Liver (tissue), 9 donors: ENCODE results near the gene LZIC. TPM values are rescaled to one million over a fixed set of nuclear protein-coding genes. Genes with fewer than 3 reads are reported as not detected.

Experiments
- DNase-seq: peaks from one replicate; pipeline ENCODE4 v3.0.0-alpha.2; 2017; ENCODE audit warnings: low spot score
- H3K27ac ChIP-seq, 2 donors: one replicate each; pipeline ENCODE4 v1.7.0; 2013; ENCODE audit warnings: inconsistent platforms in 2 of 2, low read length in 2 of 2, control low read depth in 1 of 2, low read depth in 1 of 2, mild to moderate bottlenecking in 1 of 2
- H3K27me3 ChIP-seq, 4 donors: one replicate each; pipeline versions ENCODE4 v1.6.1 to v1.7.0; 2013; ENCODE audit warnings: low read length in 3 of 4, inconsistent platforms in 1 of 4, mild to moderate bottlenecking in 1 of 4, moderate library complexity in 1 of 4; ENCODE audit not compliant: control insufficient read depth in 4 of 4, insufficient read depth in 4 of 4
- H3K36me3 ChIP-seq, 4 donors: one replicate each; pipeline versions ENCODE4 v1.6.1 to v1.7.0; 2013; ENCODE audit warnings: low read length in 3 of 4, mild to moderate bottlenecking in 3 of 4, low read depth in 1 of 4, moderate library complexity in 1 of 4; ENCODE audit not compliant: control insufficient read depth in 4 of 4, insufficient read depth in 3 of 4
- H3K4me1 ChIP-seq, 4 donors: one replicate each; pipeline versions ENCODE4 v1.6.1 to v1.7.0; 2013; ENCODE audit warnings: low read length in 3 of 4, mild to moderate bottlenecking in 3 of 4, moderate library complexity in 1 of 4; ENCODE audit not compliant: control insufficient read depth in 4 of 4, insufficient read depth in 4 of 4
- H3K4me3 ChIP-seq, 3 donors: one replicate each; pipeline versions ENCODE4 v1.6.1 to v1.7.0; 2013; ENCODE audit warnings: low read length in 3 of 3, control low read depth in 1 of 3, low read depth in 1 of 3, mild to moderate bottlenecking in 1 of 3
- H3K9ac ChIP-seq, 2 donors: one replicate each; pipeline ENCODE4 v1.7.0; 2013; ENCODE audit warnings: low read length in 2 of 2, mild to moderate bottlenecking in 2 of 2, moderate library complexity in 2 of 2, control low read depth in 1 of 2, low read depth in 1 of 2
- H3K9me3 ChIP-seq, 4 donors: one replicate each; pipeline versions ENCODE4 v1.6.1 to v1.7.0; 2013; ENCODE audit warnings: low read length in 3 of 4; ENCODE audit not compliant: control insufficient read depth in 4 of 4
- EGR1 ChIP-seq, 2 donors: IDR thresholded peaks; 2 replicates each; pipeline ENCODE4 v1.6.1; 2016 to 2018; ENCODE audit warnings: antibody characterized with exemption in 2 of 2, low read depth in 2 of 2
- FOXA1 ChIP-seq: IDR thresholded peaks from 2 replicates; pipeline ENCODE4 v1.6.1; 2016; ENCODE audit warnings: antibody characterized with exemption
- FOXA2 ChIP-seq: IDR thresholded peaks from 2 replicates; pipeline ENCODE4 v1.6.1; 2016; ENCODE audit warnings: antibody characterized with exemption
- GABPA ChIP-seq, 2 donors: IDR thresholded peaks in 1 of 2; conservative IDR thresholded peaks in 1 of 2; 2 replicates each; pipeline ENCODE4 v1.6.1; 2016; ENCODE audit warnings: antibody characterized with exemption in 2 of 2, mild to moderate bottlenecking in 1 of 2, moderate library complexity in 1 of 2
- HNF4A ChIP-seq, 2 donors: conservative IDR thresholded peaks; 2 replicates each; pipeline ENCODE4 v1.6.1; 2016; ENCODE audit warnings: antibody characterized with exemption in 2 of 2, mild to moderate bottlenecking in 2 of 2
- HNF4G ChIP-seq: IDR thresholded peaks from 2 replicates; pipeline ENCODE4 v1.6.1; 2016; ENCODE audit warnings: antibody characterized with exemption
- JUND ChIP-seq, 2 donors: IDR thresholded peaks; 2 replicates each; pipeline ENCODE4 v1.6.1; 2016; ENCODE audit warnings: antibody characterized with exemption in 2 of 2
- NR2F2 ChIP-seq: IDR thresholded peaks from 2 replicates; pipeline ENCODE4 v1.6.1; 2016; ENCODE audit warnings: antibody characterized with exemption
- RAD21 ChIP-seq, 2 donors: IDR thresholded peaks; 2 replicates each; pipeline ENCODE4 v1.6.1; 2016; ENCODE audit warnings: antibody characterized with exemption in 2 of 2, mild to moderate bottlenecking in 2 of 2
- RXRA ChIP-seq, 2 donors: IDR thresholded peaks; 2 replicates each; pipeline ENCODE4 v1.6.1; 2017 to 2018; ENCODE audit warnings: antibody characterized with exemption in 2 of 2, mild to moderate bottlenecking in 1 of 2
- SP1 ChIP-seq: IDR thresholded peaks from 2 replicates; pipeline ENCODE4 v1.6.1; 2018; ENCODE audit warnings: antibody characterized with exemption, mild to moderate bottlenecking
- TAF1 ChIP-seq: conservative IDR thresholded peaks from 2 replicates; pipeline ENCODE4 v1.6.1; 2016; ENCODE audit warnings: antibody characterized with exemption, mild to moderate bottlenecking
- YY1 ChIP-seq: IDR thresholded peaks from 2 replicates; pipeline ENCODE4 v1.6.1; 2016; ENCODE audit warnings: antibody characterized with exemption, mild to moderate bottlenecking
- WGBS: extraction: QIAGEN DNeasy Blood & Tissue Kit; methylation state at CpG from one replicate; pipeline ENCODE4 v1.1.7; 2013; 5-methylcytosine and 5-hydroxymethylcytosine counted together
- polyA plus RNA-seq, 2 donors: library from polyadenylated mRNA; stranded (reverse) in 1 of 2; unstranded in 1 of 2; fragments of 200-250 nt in 1 of 2; fragments of >200 nt in 1 of 2; fragmentation: Nextera tagmentation in 1 of 2; extraction: Ambion mirVana in 1 of 2; gene quantifications; one replicate each; pipeline versions ENCODE4 v1.2.1 to v1.2.3, GENCODE V29; 2013 to 2015
- total RNA-seq, 2 donors: library from RNA; depleted of rRNA; stranded (reverse); fragments of >200 nt; gene quantifications; one replicate each; pipeline ENCODE4 v1.2.3, GENCODE V29; 2014
- TF ChIP-seq, protein P1 (sequence below): fragments of 150-350 bp; IDR thresholded peaks from 2 replicates; pipeline ENCODE4 v1.5.1; 2017; ENCODE audit warnings: improper control_type of control experiment, low read depth, low read length; ENCODE audit not compliant: missing input control
- TF ChIP-seq, protein P2 (sequence below): IDR thresholded peaks from 2 replicates; pipeline ENCODE4 v1.6.1; 2016; ENCODE audit warnings: antibody characterized with exemption, mild to moderate bottlenecking
- TF ChIP-seq, protein P3 (sequence below): IDR thresholded peaks from 2 replicates; pipeline ENCODE4 v1.6.1; 2016; ENCODE audit warnings: antibody characterized with exemption
- TF ChIP-seq, protein P4 (sequence below): IDR thresholded peaks from 2 replicates; pipeline ENCODE4 v1.6.1; 2016; ENCODE audit warnings: antibody characterized with exemption
- TF ChIP-seq, protein P5 (sequence below): IDR thresholded peaks from 2 replicates; pipeline ENCODE4 v1.6.1; 2016; ENCODE audit warnings: antibody characterized with exemption
- donor health status: healthy.
- donor health status: healthy.
- donor health status: healthy.
- donor health status: healthy.
- donor health status: healthy.

The LZIC gene
- total and polyA plus RNA-seq, 4 donors, result 10.8 to 22.6 (median 13.8) TPM

DNA sequence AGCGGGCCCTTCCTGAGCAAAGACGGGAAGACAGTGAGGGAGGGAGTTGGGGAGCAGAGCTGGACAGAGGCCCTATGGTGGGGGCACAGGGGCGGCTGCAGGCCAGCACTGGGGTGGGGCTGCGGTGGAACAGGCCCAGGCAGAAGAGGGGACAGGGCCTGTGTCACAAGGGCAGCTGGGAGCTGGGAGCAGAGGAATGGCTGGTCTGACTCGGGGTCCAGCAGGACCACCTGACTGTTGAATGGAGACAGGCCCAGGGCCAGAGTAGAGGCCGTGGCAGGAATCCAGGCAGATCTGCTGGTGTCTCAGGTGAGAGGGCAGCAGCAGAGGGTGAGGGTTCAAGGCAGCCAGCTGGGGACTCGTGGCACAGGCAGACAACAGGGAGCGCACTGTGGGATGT, 58.4 kb downstream of the LZIC start:
- Histone ChIP-seq H3K36me3 (peaks cover 0 to 3% (median under 1%) of the 10 kb centered on the region in 4 donors), H3K27me3 (no peaks in the 10 kb centered on the region), H3K4me3 (no peak overlapping the region), H3K27ac (no peak overlapping the region), H3K9me3 (no peaks in the 10 kb centered on the region), H3K9ac (no peak overlapping the region), H3K4me1 (no peaks in the 10 kb centered on the region)
- TF ChIP-seq GABPA (IDR thresholded peaks at IDR 0.05 in 1 of 2, conservative IDR thresholded peaks at IDR 0.05 in 1 of 2), result no peak
- no peak for TF ChIP-seq RAD21 (IDR thresholded peaks at IDR 0.05)
- no peak for TF ChIP-seq NR2F2
- TF ChIP-seq, protein P1, sequence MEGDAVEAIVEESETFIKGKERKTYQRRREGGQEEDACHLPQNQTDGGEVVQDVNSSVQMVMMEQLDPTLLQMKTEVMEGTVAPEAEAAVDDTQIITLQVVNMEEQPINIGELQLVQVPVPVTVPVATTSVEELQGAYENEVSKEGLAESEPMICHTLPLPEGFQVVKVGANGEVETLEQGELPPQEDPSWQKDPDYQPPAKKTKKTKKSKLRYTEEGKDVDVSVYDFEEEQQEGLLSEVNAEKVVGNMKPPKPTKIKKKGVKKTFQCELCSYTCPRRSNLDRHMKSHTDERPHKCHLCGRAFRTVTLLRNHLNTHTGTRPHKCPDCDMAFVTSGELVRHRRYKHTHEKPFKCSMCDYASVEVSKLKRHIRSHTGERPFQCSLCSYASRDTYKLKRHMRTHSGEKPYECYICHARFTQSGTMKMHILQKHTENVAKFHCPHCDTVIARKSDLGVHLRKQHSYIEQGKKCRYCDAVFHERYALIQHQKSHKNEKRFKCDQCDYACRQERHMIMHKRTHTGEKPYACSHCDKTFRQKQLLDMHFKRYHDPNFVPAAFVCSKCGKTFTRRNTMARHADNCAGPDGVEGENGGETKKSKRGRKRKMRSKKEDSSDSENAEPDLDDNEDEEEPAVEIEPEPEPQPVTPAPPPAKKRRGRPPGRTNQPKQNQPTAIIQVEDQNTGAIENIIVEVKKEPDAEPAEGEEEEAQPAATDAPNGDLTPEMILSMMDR, result no peak
- TF ChIP-seq, protein P2, sequence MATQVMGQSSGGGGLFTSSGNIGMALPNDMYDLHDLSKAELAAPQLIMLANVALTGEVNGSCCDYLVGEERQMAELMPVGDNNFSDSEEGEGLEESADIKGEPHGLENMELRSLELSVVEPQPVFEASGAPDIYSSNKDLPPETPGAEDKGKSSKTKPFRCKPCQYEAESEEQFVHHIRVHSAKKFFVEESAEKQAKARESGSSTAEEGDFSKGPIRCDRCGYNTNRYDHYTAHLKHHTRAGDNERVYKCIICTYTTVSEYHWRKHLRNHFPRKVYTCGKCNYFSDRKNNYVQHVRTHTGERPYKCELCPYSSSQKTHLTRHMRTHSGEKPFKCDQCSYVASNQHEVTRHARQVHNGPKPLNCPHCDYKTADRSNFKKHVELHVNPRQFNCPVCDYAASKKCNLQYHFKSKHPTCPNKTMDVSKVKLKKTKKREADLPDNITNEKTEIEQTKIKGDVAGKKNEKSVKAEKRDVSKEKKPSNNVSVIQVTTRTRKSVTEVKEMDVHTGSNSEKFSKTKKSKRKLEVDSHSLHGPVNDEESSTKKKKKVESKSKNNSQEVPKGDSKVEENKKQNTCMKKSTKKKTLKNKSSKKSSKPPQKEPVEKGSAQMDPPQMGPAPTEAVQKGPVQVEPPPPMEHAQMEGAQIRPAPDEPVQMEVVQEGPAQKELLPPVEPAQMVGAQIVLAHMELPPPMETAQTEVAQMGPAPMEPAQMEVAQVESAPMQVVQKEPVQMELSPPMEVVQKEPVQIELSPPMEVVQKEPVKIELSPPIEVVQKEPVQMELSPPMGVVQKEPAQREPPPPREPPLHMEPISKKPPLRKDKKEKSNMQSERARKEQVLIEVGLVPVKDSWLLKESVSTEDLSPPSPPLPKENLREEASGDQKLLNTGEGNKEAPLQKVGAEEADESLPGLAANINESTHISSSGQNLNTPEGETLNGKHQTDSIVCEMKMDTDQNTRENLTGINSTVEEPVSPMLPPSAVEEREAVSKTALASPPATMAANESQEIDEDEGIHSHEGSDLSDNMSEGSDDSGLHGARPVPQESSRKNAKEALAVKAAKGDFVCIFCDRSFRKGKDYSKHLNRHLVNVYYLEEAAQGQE, result no peak
- TF ChIP-seq HNF4A (conservative IDR thresholded peaks at IDR 0.05), result no peak
- TF ChIP-seq, protein P3, sequence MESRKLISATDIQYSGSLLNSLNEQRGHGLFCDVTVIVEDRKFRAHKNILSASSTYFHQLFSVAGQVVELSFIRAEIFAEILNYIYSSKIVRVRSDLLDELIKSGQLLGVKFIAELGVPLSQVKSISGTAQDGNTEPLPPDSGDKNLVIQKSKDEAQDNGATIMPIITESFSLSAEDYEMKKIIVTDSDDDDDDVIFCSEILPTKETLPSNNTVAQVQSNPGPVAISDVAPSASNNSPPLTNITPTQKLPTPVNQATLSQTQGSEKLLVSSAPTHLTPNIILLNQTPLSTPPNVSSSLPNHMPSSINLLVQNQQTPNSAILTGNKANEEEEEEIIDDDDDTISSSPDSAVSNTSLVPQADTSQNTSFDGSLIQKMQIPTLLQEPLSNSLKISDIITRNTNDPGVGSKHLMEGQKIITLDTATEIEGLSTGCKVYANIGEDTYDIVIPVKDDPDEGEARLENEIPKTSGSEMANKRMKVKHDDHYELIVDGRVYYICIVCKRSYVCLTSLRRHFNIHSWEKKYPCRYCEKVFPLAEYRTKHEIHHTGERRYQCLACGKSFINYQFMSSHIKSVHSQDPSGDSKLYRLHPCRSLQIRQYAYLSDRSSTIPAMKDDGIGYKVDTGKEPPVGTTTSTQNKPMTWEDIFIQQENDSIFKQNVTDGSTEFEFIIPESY, result no peak
- no peak for TF ChIP-seq JUND (IDR thresholded peaks at IDR 0.05)
- TF ChIP-seq, protein P4, sequence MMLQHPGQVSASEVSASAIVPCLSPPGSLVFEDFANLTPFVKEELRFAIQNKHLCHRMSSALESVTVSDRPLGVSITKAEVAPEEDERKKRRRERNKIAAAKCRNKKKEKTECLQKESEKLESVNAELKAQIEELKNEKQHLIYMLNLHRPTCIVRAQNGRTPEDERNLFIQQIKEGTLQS, result no peak
- TF ChIP-seq FOXA2, result no peak
- TF ChIP-seq EGR1 (IDR thresholded peaks at IDR 0.05; ENCODE audit: low read depth in 2 of 2), result no peak
- no peak for TF ChIP-seq YY1
- TF ChIP-seq HNF4G, result no peak
- no peak for TF ChIP-seq TAF1
- no peak for DNase-seq
- 94% methylated on average over 8 of the region's 8 CpGs for WGBS

DNA sequence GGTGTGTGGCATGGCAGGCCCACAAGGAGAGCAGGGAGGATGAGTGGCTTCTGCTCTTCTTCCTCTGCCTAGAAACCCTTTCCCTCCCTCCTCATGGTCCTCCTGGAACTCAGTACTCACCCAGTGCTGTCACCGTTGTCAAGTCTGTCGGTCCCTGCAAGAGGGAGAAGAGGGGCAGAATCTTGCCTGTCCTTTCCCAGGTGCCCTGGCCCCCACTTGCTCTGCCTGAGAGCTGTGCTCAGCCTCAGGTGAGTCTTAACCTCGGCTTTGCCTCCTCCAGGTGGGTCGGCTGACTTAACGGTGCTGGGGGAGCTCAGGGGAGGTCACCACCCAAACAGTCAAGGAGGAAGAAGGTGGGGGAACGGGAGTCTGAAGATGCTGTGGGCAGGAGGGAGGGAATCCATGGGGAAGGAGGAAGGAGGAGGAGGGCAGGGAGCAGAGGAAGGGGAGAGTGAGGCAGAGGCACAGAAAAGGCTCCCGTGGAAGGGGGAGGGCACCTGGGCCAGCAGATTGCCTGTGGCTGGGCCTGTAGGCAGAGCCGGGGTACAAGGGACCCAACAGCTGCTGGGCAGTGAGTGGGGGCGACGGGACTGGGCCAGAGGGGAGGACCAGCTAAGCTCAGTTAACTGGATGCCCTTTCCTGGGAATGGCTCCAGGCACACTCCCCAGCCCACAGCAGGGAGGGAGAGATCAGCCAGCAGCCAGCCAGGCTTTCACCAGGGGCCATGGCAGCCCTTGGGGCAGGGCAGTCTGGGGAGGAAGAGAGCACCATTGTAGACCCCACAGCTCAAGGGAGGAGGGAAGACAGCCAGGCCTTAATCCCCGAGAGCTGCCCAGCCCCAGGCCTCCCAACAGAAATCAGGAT, 59.4 kb downstream of the LZIC start:
- H3K27ac ChIP-seq, result no peak overlapping the region
- peaks cover 0 to 3% (median under 1%) of the 10 kb centered on the region in 4 donors for H3K36me3 ChIP-seq
- no peak overlapping the region for H3K9ac ChIP-seq
- H3K4me1 ChIP-seq, result no peaks in the 10 kb centered on the region
- WGBS, result 94% methylated on average over 11 of the region's 11 CpGs
- no peaks in the 10 kb centered on the region for H3K9me3 ChIP-seq
- H3K27me3 ChIP-seq, result no peaks in the 10 kb centered on the region
- H3K4me3 ChIP-seq, result no peak overlapping the region
- no peak for DNase-seq
- TF ChIP-seq YY1, result no peak
- TF ChIP-seq, protein P5, sequence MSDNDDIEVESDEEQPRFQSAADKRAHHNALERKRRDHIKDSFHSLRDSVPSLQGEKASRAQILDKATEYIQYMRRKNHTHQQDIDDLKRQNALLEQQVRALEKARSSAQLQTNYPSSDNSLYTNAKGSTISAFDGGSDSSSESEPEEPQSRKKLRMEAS, result no peak
- no peak for TF ChIP-seq FOXA2
- no peak for TF ChIP-seq SP1
- TF ChIP-seq, protein P1, result no peak
- TF ChIP-seq EGR1 (IDR thresholded peaks at IDR 0.05; ENCODE audit: low read depth in 2 of 2), result no peak
- TF ChIP-seq GABPA (IDR thresholded peaks at IDR 0.05 in 1 of 2, conservative IDR thresholded peaks at IDR 0.05 in 1 of 2), result no peak
- TF ChIP-seq HNF4G, result no peak
- TF ChIP-seq RXRA (IDR thresholded peaks at IDR 0.05), result no peak
- no peak for TF ChIP-seq FOXA1
- TF ChIP-seq, protein P4, result no peak
- no peak for TF ChIP-seq TAF1
- TF ChIP-seq HNF4A (conservative IDR thresholded peaks at IDR 0.05), result no peak
- no peak for TF ChIP-seq JUND (IDR thresholded peaks at IDR 0.05)
- no peak for TF ChIP-seq NR2F2
